HG03175 (cell line): ENCODE results near the gene PSD2.

Experiments used
- ATAC-seq: cut with Tn5 transposase; IDR thresholded peaks from one replicate; pipeline ENCODE4 v1.9.1; 2021; ENCODE audit warnings: mild to moderate bottlenecking, moderate library complexity; ENCODE audit not compliant: unreplicated experiment

PSD2 gene

GRCh38 chr5:139763280-139763929, 32.2 kb upstream of the PSD2 start:
- ATAC-seq, result no peak

GRCh38 chr5:139763930-139764791, 31.4 kb upstream of the PSD2 start:
- no peak for ATAC-seq

GRCh38 chr5:139764886-139765408, 30.7 kb upstream of the PSD2 start:
- no peak for ATAC-seq

GRCh38 chr5:139765409-139766217, 30.0 kb upstream of the PSD2 start:
- peak; percentile 81 for ATAC-seq

GRCh38 chr5:139767960-139768359, 27.6 kb upstream of the PSD2 start:
- no peak for ATAC-seq

GRCh38 chr5:139768807-139769465, 26.7 kb upstream of the PSD2 start:
- no peak for ATAC-seq

- no peak for ATAC-seq
These were observed 26.1 kb upstream of the PSD2 start for GRCh38 chr5:139769477-139769876.

- ATAC-seq, result no peak
These were observed 24.9 kb upstream of the PSD2 start for GRCh38 chr5:139770722-139771121.

- ATAC-seq, result no peak
These were observed 23.4 kb upstream of the PSD2 start for GRCh38 chr5:139772089-139772791.

- ATAC-seq, result no peak
These were observed 22.5 kb upstream of the PSD2 start for GRCh38 chr5:139772927-139773690.

- ATAC-seq, result peak; percentile 85
These were observed 20.5 kb upstream of the PSD2 start for GRCh38 chr5:139774980-139775661.

- ATAC-seq, result no peak
These were observed 19.7 kb upstream of the PSD2 start for GRCh38 chr5:139775872-139776271.

- ATAC-seq, result no peak
These were observed 18.7 kb upstream of the PSD2 start for GRCh38 chr5:139776861-139777260.

- ATAC-seq, result no peak
These were observed 12.1 kb upstream of the PSD2 start for GRCh38 chr5:139783436-139783965.

GRCh38 chr5:139784488-139784887, 11.1 kb upstream of the PSD2 start:
- ATAC-seq, result no peak

GRCh38 chr5:139787257-139787567, 8.4 kb upstream of the PSD2 start:
- no peak for ATAC-seq

GRCh38 chr5:139787568-139788293, 7.9 kb upstream of the PSD2 start:
- no peak for ATAC-seq

GRCh38 chr5:139788294-139788910, 7.2 kb upstream of the PSD2 start:
- no peak for ATAC-seq
